NT2/D1 (cell line): ENCODE data around the gene RTN1.

Experiments used
- DNase-seq: peaks from one replicate; pipeline ENCODE4 v3.0.0-alpha.2; 2011; ENCODE audit warnings: low read depth, low spot score
- H3K27me3 ChIP-seq: 2 replicates; pipeline ENCODE4 v1.6.0; 2011; ENCODE audit warnings: mild to moderate bottlenecking; ENCODE audit not compliant: insufficient read length, insufficient read depth
- H3K36me3 ChIP-seq: 2 replicates; pipeline ENCODE4 v1.6.1; 2011; ENCODE audit warnings: mild to moderate bottlenecking, low read length, mixed read lengths; ENCODE audit not compliant: insufficient read depth, insufficient read length
- H3K4me1 ChIP-seq: 2 replicates; pipeline ENCODE4 v1.5.1; 2011; ENCODE audit not compliant: insufficient read depth, insufficient read length
- H3K4me3 ChIP-seq: 2 replicates; pipeline ENCODE4 v1.5.1; 2011; ENCODE audit warnings: low read depth; ENCODE audit not compliant: insufficient read length
- H3K9ac ChIP-seq: 2 replicates; pipeline ENCODE4 v1.6.0; 2011; ENCODE audit warnings: low read depth; ENCODE audit not compliant: insufficient read length
- H3K9me3 ChIP-seq: 2 replicates; pipeline ENCODE4 v1.5.1; 2011; ENCODE audit warnings: mild to moderate bottlenecking, low read length; ENCODE audit not compliant: insufficient read depth
- SUZ12 ChIP-seq: IDR thresholded peaks from 2 replicates; pipeline ENCODE4 v1.6.1; 2011; ENCODE audit not compliant: insufficient read length, insufficient read depth; ENCODE audit errors: extremely low read depth
- YY1 ChIP-seq: IDR thresholded peaks from 2 replicates; pipeline ENCODE4 v1.6.1; 2011; ENCODE audit not compliant: insufficient read length, insufficient read depth
- ZNF274 ChIP-seq: IDR thresholded peaks from 2 replicates; pipeline ENCODE4 v1.6.1; 2011; ENCODE audit warnings: mild to moderate bottlenecking, low read depth, low read length

Gene RTN1

DNA sequence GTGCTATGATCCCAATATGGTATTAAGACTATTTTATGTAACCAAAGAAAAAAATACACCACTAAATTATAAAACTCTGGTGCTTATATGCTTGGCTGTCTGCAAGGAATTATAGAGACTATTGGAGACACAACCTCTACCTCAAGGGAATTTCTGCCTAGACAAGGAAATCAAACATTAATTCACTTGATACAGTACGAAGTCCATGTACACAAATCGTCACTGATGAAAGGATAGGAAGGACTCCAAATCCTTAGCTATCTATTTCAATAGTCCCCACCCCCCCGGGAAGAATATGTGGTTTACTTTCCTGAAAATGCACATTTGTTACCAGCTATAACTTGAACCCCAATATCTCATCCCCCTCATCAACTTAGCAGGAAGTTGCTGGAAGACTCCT lies 21.9 kb downstream of the RTN1 start:
- TF ChIP-seq SUZ12 = no peak
- TF ChIP-seq ZNF274 = no peak
- no peak for TF ChIP-seq YY1
- Histone ChIP-seq H3K9me3 (no peaks in the 10 kb centered on the region), H3K36me3 (no peaks in the 10 kb centered on the region)

DNA sequence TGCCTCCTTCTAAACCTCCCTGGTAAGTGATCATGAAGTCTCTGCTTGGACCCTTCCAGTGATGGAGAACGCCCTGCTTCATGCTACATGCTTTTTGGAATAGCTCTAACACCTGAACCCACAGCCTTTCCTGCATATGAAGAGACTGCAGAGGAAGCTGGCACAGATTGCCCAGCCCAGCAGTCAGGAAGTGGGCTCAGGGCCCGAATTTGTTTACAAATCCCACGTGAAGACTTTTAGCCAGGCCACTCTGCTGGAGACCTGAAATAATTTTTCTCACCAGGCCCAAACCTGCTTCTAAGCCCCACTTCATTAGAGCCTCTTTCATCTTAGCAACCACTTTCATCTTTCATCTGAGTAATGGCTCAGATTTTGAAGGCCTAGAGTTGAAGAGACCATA lies 22.9 kb downstream of the RTN1 start:
- Histone ChIP-seq H3K9me3 (no peaks in the 10 kb centered on the region), H3K36me3 (no peaks in the 10 kb centered on the region), H3K27me3 (no peaks in the 10 kb centered on the region), H3K9ac (no peak overlapping the region), H3K4me3 (no peak overlapping the region), H3K4me1 (no peaks in the 10 kb centered on the region)
- TF ChIP-seq SUZ12 = no peak
- TF ChIP-seq ZNF274 = no peak
- TF ChIP-seq YY1 = no peak
- DNase-seq = no peak

More for the DNA sequence above, 21.9 kb downstream of the RTN1 start:
- no peak overlapping the region for H3K9ac ChIP-seq
- no peaks in the 10 kb centered on the region for H3K27me3 ChIP-seq
- H3K4me3 ChIP-seq = no peak overlapping the region
- H3K4me1 ChIP-seq = no peaks in the 10 kb centered on the region
- no peak for DNase-seq

DNA sequence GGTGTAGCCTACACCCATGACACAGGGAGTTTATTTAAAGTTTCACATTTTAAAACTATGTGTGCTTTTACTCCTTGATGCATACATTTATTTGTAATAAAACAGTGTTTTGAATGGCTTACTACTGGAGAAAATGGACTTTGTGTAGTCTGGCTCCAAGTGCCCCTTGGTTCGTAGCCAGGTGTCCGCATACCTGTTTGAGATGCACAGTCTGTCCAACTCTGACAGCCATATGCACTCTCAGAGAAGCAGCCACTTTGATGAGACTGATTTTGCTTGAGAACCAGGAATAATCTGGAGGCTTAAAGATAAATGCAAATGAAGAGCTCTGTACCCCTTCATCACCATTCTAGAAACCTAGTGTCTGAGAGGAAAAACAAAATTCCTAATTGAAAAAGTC lies 24.0 kb downstream of the RTN1 start:
- no peak overlapping the region for H3K9ac ChIP-seq
- DNase-seq = no peak
- no peaks in the 10 kb centered on the region for H3K36me3 ChIP-seq
- H3K9me3 ChIP-seq = no peaks in the 10 kb centered on the region
- no peak for TF ChIP-seq SUZ12
- TF ChIP-seq ZNF274 = no peak
- TF ChIP-seq YY1 = no peak
- H3K4me3 ChIP-seq = no peak overlapping the region
- H3K27me3 ChIP-seq = no peaks in the 10 kb centered on the region
- H3K4me1 ChIP-seq = no peaks in the 10 kb centered on the region

DNA sequence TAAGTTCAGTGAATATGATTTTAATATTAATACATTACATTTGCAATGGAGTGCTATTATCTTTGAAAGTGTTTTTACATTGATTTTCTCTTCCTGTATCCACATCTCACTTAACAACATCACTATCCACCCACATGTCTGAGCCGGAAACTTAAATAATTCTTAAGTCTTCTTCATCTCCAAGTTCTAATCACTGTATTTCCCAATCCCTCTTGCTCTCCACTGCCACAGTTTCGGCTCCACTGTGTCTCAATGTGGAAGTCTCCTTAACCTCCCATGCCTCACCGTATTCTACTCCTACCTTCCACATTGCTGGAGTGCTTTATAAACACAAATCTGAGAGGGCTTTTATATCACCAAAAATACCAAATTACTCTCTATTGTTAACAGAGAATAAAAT lies 25.3 kb downstream of the RTN1 start:
- Histone ChIP-seq H3K36me3 (no peaks in the 10 kb centered on the region), H3K9ac (no peak overlapping the region), H3K4me1 (no peaks in the 10 kb centered on the region), H3K27me3 (no peaks in the 10 kb centered on the region), H3K4me3 (no peak overlapping the region), H3K9me3 (no peaks in the 10 kb centered on the region)
- no peak for TF ChIP-seq ZNF274
- no peak for TF ChIP-seq SUZ12
- no peak for TF ChIP-seq YY1
- no peak for DNase-seq

DNA sequence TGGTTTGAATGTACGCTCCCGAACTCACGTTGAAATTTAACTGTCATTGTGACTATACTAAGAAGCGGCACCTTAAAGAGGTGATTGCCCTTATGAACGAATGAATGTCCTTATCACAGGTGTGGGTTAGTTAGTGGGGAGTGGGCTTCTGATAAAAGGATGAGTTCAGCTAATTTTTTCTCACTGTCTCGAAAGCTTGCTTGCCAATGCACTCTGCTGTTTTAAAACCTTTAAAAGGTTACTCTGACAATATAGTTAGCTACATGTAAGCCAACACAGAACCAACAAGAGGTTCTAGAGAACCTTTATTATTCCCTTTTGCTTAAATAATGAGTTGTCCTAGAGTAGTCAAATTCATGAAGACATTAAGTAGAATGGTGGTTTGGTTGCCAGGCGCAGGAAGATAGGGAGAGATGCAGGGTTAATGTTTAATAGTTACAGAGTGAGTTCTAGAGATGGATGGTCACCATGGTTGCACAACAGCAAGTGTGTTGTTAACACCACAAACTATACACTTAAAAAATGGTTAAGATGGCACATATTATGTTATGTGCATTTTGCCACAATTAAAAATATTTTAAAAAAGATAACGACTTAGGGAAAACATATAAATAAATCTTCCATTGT lies 26.3 kb downstream of the RTN1 start:
- TF ChIP-seq YY1 (no peak), ZNF274 (no peak), SUZ12 (no peak)
- no peaks in the 10 kb centered on the region for H3K4me1 ChIP-seq
- no peaks in the 10 kb centered on the region for H3K36me3 ChIP-seq
- no peaks in the 10 kb centered on the region for H3K9me3 ChIP-seq
- H3K4me3 ChIP-seq = no peak overlapping the region
- H3K27me3 ChIP-seq = no peaks in the 10 kb centered on the region
- no peak overlapping the region for H3K9ac ChIP-seq
- no peak for DNase-seq

DNA sequence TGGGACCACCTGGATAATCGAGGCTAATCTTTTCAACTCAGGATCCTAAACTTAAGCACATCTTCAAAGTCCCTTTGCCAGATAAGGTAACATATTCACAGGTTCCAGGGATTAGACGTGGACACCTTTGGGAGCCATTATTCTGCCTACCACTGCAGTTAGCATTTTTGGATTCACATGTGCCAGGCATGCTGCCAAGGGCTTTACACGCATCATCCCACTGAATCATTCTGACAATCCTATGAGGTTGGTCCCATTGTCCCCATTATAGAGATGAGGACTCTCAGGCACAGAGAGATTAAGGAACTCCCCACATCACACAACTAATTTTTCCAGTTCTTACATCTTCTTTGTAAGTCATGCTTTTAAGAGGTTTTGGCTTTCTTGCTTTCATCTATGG lies 34.5 kb downstream of the RTN1 start:
- Histone ChIP-seq H3K9me3 (no peaks in the 10 kb centered on the region), H3K27me3 (no peaks in the 10 kb centered on the region), H3K36me3 (no peaks in the 10 kb centered on the region), H3K4me3 (no peak overlapping the region), H3K9ac (no peak overlapping the region), H3K4me1 (no peaks in the 10 kb centered on the region)
- TF ChIP-seq ZNF274 = no peak
- TF ChIP-seq YY1 = no peak
- no peak for TF ChIP-seq SUZ12
- no peak for DNase-seq

DNA sequence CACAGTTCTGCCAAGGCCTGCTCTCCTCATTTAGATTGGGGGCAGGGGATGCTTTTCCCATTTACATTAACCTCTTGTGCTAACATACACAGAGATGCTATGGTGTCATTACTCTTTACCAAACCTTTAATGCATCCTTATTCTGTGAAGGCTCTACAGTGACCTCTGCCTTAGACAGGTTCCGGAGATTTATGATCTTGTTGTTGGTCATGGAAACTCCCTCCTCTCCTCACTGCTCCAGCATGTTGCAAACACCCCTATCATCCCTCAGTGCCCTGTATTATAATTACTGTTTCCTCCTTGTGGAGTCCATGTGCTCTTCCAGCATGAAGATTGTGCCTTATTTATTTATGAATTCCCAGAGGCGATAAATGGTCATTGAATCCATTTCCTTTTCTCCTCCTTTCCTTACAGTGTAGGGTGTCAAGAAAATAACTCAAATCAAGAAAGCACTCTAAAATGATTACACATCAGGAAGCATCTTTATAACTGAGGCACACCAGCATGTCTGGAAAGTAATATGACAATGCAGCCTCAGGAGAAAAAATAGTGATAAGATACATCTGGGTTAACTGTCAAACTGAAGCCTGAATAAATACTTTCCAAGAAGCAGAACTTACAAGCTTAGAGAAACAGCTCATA lies 37.8 kb downstream of the RTN1 start:
- no peaks in the 10 kb centered on the region for H3K4me1 ChIP-seq
- no peaks in the 10 kb centered on the region for H3K36me3 ChIP-seq
- H3K4me3 ChIP-seq = no peak overlapping the region
- H3K27me3 ChIP-seq = no peaks in the 10 kb centered on the region
- no peaks in the 10 kb centered on the region for H3K9me3 ChIP-seq
- no peak for TF ChIP-seq SUZ12
- TF ChIP-seq YY1 = no peak
- no peak for TF ChIP-seq ZNF274
- no peak overlapping the region for H3K9ac ChIP-seq
- DNase-seq = no peak
